Measurements from ENCODE around the gene CACNB4. TPM values are rescaled to one million over a fixed set of nuclear protein-coding genes. Genes with fewer than 3 reads are reported as not detected.
"Not testable (repeated sequence)": the region's sequence is repeated elsewhere in the genome, so short reads cannot be mapped to it uniquely, and the experiment has no call there.

The CACNB4 gene
- total RNA-seq, 1 donor from 2014 or later, result 17.3 TPM

DNA sequence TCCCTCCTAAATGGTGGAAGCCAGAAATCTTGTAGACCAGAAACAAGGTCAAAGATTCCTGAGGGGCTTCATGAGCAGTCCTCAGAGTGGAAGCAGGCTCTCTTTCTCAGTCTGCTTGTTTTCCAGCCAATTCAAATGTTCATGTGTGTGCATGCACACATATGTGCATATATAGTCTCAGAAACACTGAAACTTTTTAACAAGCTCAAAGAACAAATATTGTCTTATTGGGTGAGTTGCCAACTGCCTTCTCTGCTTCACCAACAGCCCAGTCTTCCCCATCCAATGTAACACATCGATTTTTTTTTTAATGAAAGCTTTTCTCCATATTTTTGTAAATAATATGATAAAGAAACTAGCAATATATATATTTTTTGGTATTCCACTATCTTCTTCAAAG lies 3.7 kb downstream of the CACNB4 start:
- Histone ChIP-seq H3K4me1 (peaks cover 8% of the 10 kb centered on the region), H3K36me3 (no peaks in the 10 kb centered on the region), H3K27me3 (ENCODE audit: low read depth) (peaks cover 17% of the 10 kb centered on the region), H3K9me3 (no peaks in the 10 kb centered on the region), H3K4me3 (no peak overlapping the region), H3K27ac (no peak overlapping the region)
- DNase-seq (no peak), ATAC-seq (no peak)
- TF ChIP-seq, protein P1, sequence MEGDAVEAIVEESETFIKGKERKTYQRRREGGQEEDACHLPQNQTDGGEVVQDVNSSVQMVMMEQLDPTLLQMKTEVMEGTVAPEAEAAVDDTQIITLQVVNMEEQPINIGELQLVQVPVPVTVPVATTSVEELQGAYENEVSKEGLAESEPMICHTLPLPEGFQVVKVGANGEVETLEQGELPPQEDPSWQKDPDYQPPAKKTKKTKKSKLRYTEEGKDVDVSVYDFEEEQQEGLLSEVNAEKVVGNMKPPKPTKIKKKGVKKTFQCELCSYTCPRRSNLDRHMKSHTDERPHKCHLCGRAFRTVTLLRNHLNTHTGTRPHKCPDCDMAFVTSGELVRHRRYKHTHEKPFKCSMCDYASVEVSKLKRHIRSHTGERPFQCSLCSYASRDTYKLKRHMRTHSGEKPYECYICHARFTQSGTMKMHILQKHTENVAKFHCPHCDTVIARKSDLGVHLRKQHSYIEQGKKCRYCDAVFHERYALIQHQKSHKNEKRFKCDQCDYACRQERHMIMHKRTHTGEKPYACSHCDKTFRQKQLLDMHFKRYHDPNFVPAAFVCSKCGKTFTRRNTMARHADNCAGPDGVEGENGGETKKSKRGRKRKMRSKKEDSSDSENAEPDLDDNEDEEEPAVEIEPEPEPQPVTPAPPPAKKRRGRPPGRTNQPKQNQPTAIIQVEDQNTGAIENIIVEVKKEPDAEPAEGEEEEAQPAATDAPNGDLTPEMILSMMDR (IDR thresholded peaks at IDR 0.05), result no peak
- intact Hi-C loops (cut with DNase I), result no loop called here

DNA sequence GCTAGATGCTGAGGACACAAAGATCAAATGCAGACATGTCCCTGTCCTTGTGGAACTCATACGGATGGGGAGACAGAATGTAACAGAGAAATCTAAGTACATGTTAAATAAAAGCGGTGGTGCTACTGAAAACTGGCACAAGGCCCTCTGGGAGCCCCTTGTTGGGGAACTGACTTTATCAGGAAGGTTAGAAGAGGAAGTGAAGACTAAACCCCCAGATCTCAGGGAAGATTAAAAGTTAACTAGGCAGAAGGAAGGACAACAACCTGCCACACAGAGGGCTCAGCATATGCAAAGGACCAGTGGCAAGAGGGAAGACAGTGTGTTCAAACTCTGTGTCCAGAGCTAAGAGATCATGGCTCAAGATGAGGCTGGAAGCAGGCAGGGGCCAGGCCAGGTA lies 4.8 kb downstream of the CACNB4 start:
- Histone ChIP-seq H3K27ac (no peak overlapping the region), H3K36me3 (no peaks in the 10 kb centered on the region), H3K4me1 (peaks cover 10% of the 10 kb centered on the region), H3K4me3 (no peak overlapping the region), H3K9me3 (no peaks in the 10 kb centered on the region), H3K27me3 (ENCODE audit: low read depth) (peaks cover 6% of the 10 kb centered on the region)
- no peak for ATAC-seq
- intact Hi-C loops (cut with DNase I), result no loop called here
- TF ChIP-seq, protein P1 (IDR thresholded peaks at IDR 0.05), result no peak
- no peak for DNase-seq

- Histone ChIP-seq H3K4me1 (peaks cover 13% of the 10 kb centered on the region), H3K9me3 (no peaks in the 10 kb centered on the region), H3K27ac (no peak overlapping the region), H3K4me3 (no peak overlapping the region), H3K36me3 (no peaks in the 10 kb centered on the region), H3K27me3 (ENCODE audit: low read depth) (peaks cover 5% of the 10 kb centered on the region)
- intact Hi-C loops (cut with DNase I), result no loop called here
- TF ChIP-seq, protein P1 (IDR thresholded peaks at IDR 0.05), result no peak
- ATAC-seq (no peak), DNase-seq (no peak)
Observed at GRCh38 chr2:152093464-152093863, 5.4 kb downstream of the CACNB4 start.

GRCh38 chr2:152092095-152092494 lies 6.7 kb downstream of the CACNB4 start:
- Histone ChIP-seq H3K4me1 (peaks cover 13% of the 10 kb centered on the region), H3K27me3 (ENCODE audit: low read depth) (no peaks in the 10 kb centered on the region), H3K9me3 (no peaks in the 10 kb centered on the region), H3K27ac (no peak overlapping the region), H3K4me3 (no peak overlapping the region), H3K36me3 (no peaks in the 10 kb centered on the region)
- DNase-seq (no peak), ATAC-seq (no peak)
- intact Hi-C loops (cut with DNase I), result no loop called here
- TF ChIP-seq, protein P1 (IDR thresholded peaks at IDR 0.05), result no peak

- ATAC-seq; H3K4me3 ChIP-seq; DNase-seq; H3K27me3 ChIP-seq (ENCODE audit: low read depth); intact Hi-C loops (cut with DNase I); H3K36me3 ChIP-seq; H3K27ac ChIP-seq; H3K9me3 ChIP-seq: not testable (repeated sequence)
- peaks cover 13% of the 10 kb centered on the region for H3K4me1 ChIP-seq
Observed at GRCh38 chr2:152090726-152091125, 8.1 kb downstream of the CACNB4 start.

DNA sequence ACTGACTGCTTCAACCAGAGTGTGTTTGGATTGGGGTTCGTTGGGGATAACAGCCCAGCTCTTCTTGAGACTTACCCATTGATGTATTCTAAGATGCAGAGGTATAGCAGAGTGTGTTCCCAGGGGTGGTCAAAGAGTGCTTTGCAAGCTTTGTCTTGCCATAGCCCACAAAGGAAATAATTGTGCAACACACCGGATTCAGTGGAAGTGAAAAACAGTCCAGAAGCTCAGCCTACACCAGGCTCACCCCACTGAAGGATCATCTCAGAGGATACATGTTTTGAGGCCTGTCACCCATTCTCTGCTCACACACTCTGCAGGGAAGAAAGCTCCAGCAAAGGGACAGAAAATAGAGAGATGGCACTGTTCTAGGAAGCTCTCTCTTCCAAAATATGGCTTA lies 9.6 kb downstream of the CACNB4 start:
- Histone ChIP-seq H3K27ac (no peak overlapping the region), H3K4me3 (no peak overlapping the region), H3K9me3 (no peaks in the 10 kb centered on the region), H3K4me1 (peaks cover 13% of the 10 kb centered on the region), H3K36me3 (no peaks in the 10 kb centered on the region), H3K27me3 (ENCODE audit: low read depth) (no peaks in the 10 kb centered on the region)
- TF ChIP-seq, protein P1 (IDR thresholded peaks at IDR 0.05), result no peak
- intact Hi-C loops (cut with DNase I), result no loop called here
- ATAC-seq (no peak), DNase-seq (no peak)
